Loucy (cell line): ENCODE data around the gene DLGAP1.
"Not testable (repeated sequence)": the region's sequence is repeated elsewhere in the genome, so short reads cannot be mapped to it uniquely, and the experiment has no call there.

Experiments
- H2AFZ ChIP-seq: fragments of 200-600 bp; sonication (generic); 2 replicates; pipeline ENCODE4 v1.6.0; 2016; ENCODE audit warnings: antibody characterized with exemption, mild to moderate bottlenecking, low read length, moderate library complexity
- H3F3A ChIP-seq: fragments of 200-600 bp; 2 replicates; pipeline ENCODE4 v1.6.0; 2016; ENCODE audit warnings: antibody characterized with exemption, low read depth, mild to moderate bottlenecking
- H3K27me3 ChIP-seq: fragments of 200-600 bp; sonication (generic); 2 replicates; pipeline ENCODE4 v1.6.1; 2014; ENCODE audit warnings: low read length, mild to moderate bottlenecking; ENCODE audit not compliant: insufficient read depth, poor library complexity, severe bottlenecking
- H3K36me3 ChIP-seq: fragments of 200-600 bp; sonication (generic); 2 replicates; pipeline ENCODE4 v1.6.1; 2016; ENCODE audit warnings: low read length; ENCODE audit not compliant: insufficient read depth
- H3K4me1 ChIP-seq: fragments of 200-600 bp; sonication (generic); 2 replicates; pipeline ENCODE4 v1.5.1; 2014; ENCODE audit warnings: low read length, mild to moderate bottlenecking; ENCODE audit not compliant: insufficient read depth, poor library complexity, severe bottlenecking
- H3K4me2 ChIP-seq: fragments of 200-600 bp; sonication (generic); 2 replicates; pipeline ENCODE4 v1.6.0; 2014; ENCODE audit warnings: antibody characterized with exemption, low read length, low read depth, mild to moderate bottlenecking; ENCODE audit not compliant: poor library complexity, severe bottlenecking
- H3K4me3 ChIP-seq: fragments of 200-600 bp; sonication (generic); 2 replicates; pipeline ENCODE4 v1.5.1; 2014; ENCODE audit warnings: low read length, mild to moderate bottlenecking, mixed read lengths; ENCODE audit not compliant: poor library complexity, severe bottlenecking
- H3K79me2 ChIP-seq: fragments of 200-600 bp; sonication (generic); 2 replicates; pipeline ENCODE4 v1.6.1; 2014; ENCODE audit warnings: low read length; ENCODE audit not compliant: insufficient read depth
- H3K9ac ChIP-seq: fragments of 200-600 bp; sonication (generic); 2 replicates; pipeline ENCODE4 v1.6.0; 2014; ENCODE audit warnings: mild to moderate bottlenecking, low read depth, low read length, moderate library complexity; ENCODE audit not compliant: poor library complexity, severe bottlenecking
- H3K9me2 ChIP-seq: fragments of 200-600 bp; sonication (generic); replicated peaks from 2 replicates; pipeline ENCODE4 v1.6.1; 2016; ENCODE audit warnings: low read depth, low read length, mixed read lengths
- H3K9me3 ChIP-seq: fragments of 200-600 bp; sonication (generic); 2 replicates; pipeline ENCODE4 v1.6.1; 2014; ENCODE audit warnings: mild to moderate bottlenecking, antibody characterized with exemption, low read length, low read depth; ENCODE audit not compliant: insufficient read depth
- H4K20me1 ChIP-seq: fragments of 200-600 bp; sonication (generic); 2 replicates; pipeline ENCODE4 v1.6.0; 2014; ENCODE audit warnings: antibody characterized with exemption, low read length, mild to moderate bottlenecking; ENCODE audit not compliant: insufficient read depth, poor library complexity, severe bottlenecking
- CTCF ChIP-seq: fragments of 200-600 bp; sonication (generic); conservative IDR thresholded peaks from 2 replicates; pipeline ENCODE4 v1.5.1; 2014; ENCODE audit warnings: mild to moderate bottlenecking, antibody characterized with exemption, low read length
- EZH2phosphoT487 ChIP-seq: fragments of 200-600 bp; IDR thresholded peaks from 2 replicates; pipeline ENCODE4 v1.6.1; 2018; ENCODE audit warnings: antibody characterized with exemption, mild to moderate bottlenecking, moderate library complexity, borderline replicate concordance

Gene DLGAP1

DNA sequence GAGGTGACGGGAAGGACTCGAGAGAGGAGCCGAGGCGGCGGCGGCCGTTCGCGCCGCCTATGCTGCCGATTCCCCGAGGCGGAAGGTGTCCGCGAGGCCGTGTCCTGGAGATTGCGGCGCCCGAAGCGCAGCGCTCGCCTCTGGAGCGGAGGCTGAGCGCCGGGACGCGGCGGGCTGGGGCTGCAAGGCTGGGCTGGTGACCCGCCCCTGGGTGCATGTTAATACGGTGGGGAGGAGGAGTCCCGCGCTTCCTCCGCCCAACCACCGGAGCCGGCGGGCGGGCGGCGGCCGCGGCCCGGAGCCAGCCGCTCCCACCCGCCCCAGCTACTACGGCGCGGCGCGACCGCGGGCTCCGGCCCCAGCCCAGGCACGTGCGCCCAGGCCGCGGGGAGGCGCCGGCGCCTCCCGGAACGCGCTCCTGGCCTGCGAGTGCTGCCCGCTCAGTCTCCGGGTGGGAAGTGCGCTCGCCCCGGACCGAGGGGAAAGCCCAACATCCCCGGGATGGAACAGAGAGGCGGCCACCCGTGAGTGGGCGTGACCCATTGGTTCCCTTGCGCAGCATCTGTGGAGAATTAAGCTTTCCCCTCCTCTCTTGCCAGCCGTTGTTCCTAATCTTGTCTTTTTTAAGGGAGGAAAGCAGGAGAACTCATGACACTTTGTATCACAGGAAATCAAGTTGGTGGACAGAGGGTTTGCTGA lies at the start of gene DLGAP1:
TSS of gene DLGAP1 (minus strand) at position 195 of the 699 bp plus-strand sequence.
- Histone ChIP-seq H3K9me2 (no peaks in the 10 kb centered on the region), H3K79me2 (no peaks in the 10 kb centered on the region), H3K4me2 (no peak within 1 kb of the TSS), H3K27me3 (no peaks in the 10 kb centered on the region), H4K20me1 (no peaks in the 10 kb centered on the region), H3K9ac (no peak within 1 kb of the TSS), H3K4me1 (no peaks in the 10 kb centered on the region), H3K9me3 (no peaks in the 10 kb centered on the region), H2AFZ (no peak within 1 kb of the TSS), H3F3A (no peaks in the 10 kb centered on the region), H3K4me3 (no peak within 1 kb of the TSS), H3K36me3 (no peaks in the 10 kb centered on the region)
- TF ChIP-seq EZH2phosphoT487, result no peak
- no peak for TF ChIP-seq CTCF

DNA sequence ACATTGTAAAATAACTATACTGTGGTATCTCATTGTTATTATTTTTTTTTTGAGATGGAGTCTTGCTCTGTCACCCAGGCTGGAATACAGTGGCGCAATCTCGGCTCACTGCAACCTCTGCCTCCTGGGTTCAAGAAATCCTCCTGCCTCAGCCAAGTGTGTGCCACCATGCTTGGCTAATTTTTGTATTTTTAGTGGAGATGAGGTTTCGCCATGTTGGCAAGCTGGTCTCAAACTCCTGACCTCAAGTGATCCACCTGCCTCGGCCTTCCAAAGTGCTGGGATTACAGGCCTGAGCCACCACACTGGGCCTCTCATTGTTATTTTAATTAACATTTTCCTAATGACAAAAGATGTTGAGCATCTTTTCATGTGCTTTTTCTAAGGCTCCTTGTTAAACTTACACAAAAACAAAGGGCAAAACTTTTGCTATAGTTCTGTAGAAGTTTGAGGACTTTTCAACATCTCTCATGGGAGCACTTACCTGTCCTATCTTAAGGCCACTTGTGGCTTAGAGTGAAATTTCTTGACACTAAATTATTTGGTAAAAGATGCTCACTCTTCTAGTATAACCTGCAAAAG lies 39.7 kb upstream of the DLGAP1 start:
- H3K9me3 ChIP-seq, H3K4me2 ChIP-seq, H3F3A ChIP-seq, H4K20me1 ChIP-seq, H3K27me3 ChIP-seq, H3K9ac ChIP-seq, H3K4me3 ChIP-seq, H3K36me3 ChIP-seq, H3K79me2 ChIP-seq, H3K9me2 ChIP-seq, H2AFZ ChIP-seq, H3K4me1 ChIP-seq: not testable (repeated sequence)

DNA sequence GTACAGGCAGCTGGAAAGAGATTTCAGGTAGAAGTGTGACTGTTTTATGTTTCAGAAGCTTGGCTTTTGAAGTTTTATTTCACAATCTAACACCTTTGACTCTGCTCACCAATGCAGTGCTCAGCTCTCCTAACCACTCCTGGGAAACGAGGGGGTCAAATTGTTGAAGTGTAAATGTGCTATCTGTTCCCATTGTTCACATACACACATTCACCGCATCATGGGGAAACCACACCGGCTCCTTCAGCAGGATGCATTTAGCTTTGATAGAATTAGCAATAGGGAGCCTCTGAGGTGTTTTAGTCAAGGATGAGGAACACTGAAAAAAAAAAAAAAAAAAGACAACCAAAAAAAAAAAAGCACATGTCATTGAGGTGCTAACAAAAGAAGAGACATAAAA lies 13.4 kb upstream of the DLGAP1 start:
- no peak overlapping the region for H3K4me3 ChIP-seq
- no peaks in the 10 kb centered on the region for H3K79me2 ChIP-seq
- H3K27me3 ChIP-seq, result no peaks in the 10 kb centered on the region
- no peaks in the 10 kb centered on the region for H4K20me1 ChIP-seq
- no peak for TF ChIP-seq EZH2phosphoT487
- peaks cover 4% of the 10 kb centered on the region; the same call in 1 of the 2 replicates for H3K9me3 ChIP-seq
- H2AFZ ChIP-seq, result no peak overlapping the region
- H3K9ac ChIP-seq, result no peak overlapping the region
- H3K4me2 ChIP-seq, result no peak overlapping the region
- H3K36me3 ChIP-seq, result no peaks in the 10 kb centered on the region
- no peaks in the 10 kb centered on the region for H3K4me1 ChIP-seq
- no peaks in the 10 kb centered on the region for H3K9me2 ChIP-seq
- no peaks in the 10 kb centered on the region for H3F3A ChIP-seq

GRCh38 chr18:4454537-4455112 lies 482 bp downstream of the DLGAP1 start:
- Histone ChIP-seq H3K9me3 (no peaks in the 10 kb centered on the region), H3K36me3 (no peaks in the 10 kb centered on the region), H3K9me2 (no peaks in the 10 kb centered on the region), H3K4me2 (no peak overlapping the region), H3K27me3 (no peaks in the 10 kb centered on the region), H2AFZ (no peak overlapping the region), H4K20me1 (no peaks in the 10 kb centered on the region), H3F3A (no peaks in the 10 kb centered on the region), H3K4me1 (no peaks in the 10 kb centered on the region), H3K79me2 (no peaks in the 10 kb centered on the region), H3K4me3 (no peak overlapping the region), H3K9ac (no peak overlapping the region)
- TF ChIP-seq CTCF (no peak), EZH2phosphoT487 (no peak)
